IMR-90 (cell line): ENCODE measurements around the gene TBC1D22A. TPM values are rescaled to one million over a fixed set of nuclear protein-coding genes. Genes with fewer than 3 reads are reported as not detected.
"Not testable (repeated sequence)": the region's sequence is repeated elsewhere in the genome, so short reads cannot be mapped to it uniquely, and the experiment has no call there.

Experiments used
- ATAC-seq: fragments of 200-7000 bp; cut with Tn5 transposase; 2 replicates; pipeline ENCODE4 v1.9.1; 2020; ENCODE audit warnings: low read depth, mild to moderate bottlenecking, moderate library complexity
- BruUV-seq: library from RNA; stranded (reverse); fragments of 400-500 nt; replicated peaks from 2 replicates; lab custom pipeline; 2021; lab: Mats Ljungman, UMichigan
- CTCF ChIA-PET: fragments of 300-600 bp; formaldehyde crosslinking; extraction: SDS; loops from one replicate; lab custom pipeline; 2021; ENCODE audit warnings: antibody characterized with exemption; lab: Yijun Ruan, JAX
- POLR2A ChIA-PET: fragments of 300-600 bp; sonication (Branson Sonifier 250); formaldehyde crosslinking; loops from one replicate; lab custom pipeline; 2022; ENCODE audit warnings: antibody characterized with exemption; ENCODE audit not compliant: unreplicated experiment; lab: Charles Lee
- DNase-seq: peaks from one replicate; pipeline ENCODE4 v3.0.0; 2013
- H2AFZ ChIP-seq: replicated peaks from 2 replicates; pipeline ENCODE3; 2013; ENCODE audit warnings: low read length, mild to moderate bottlenecking; ENCODE audit not compliant: poor library complexity
- H2AK5ac ChIP-seq: 2 replicates; pipeline ENCODE4 v1.6.1; 2013; ENCODE audit warnings: low read depth, low read length, inconsistent platforms
- H2AK9ac ChIP-seq: replicated peaks from 2 replicates; pipeline ENCODE3; 2013; ENCODE audit warnings: mild to moderate bottlenecking, low read depth, low read length, moderate library complexity; ENCODE audit not compliant: poor library complexity
- H2BK120ac ChIP-seq: 2 replicates; pipeline ENCODE4 v1.6.1; 2013; ENCODE audit warnings: low read depth, low read length, inconsistent platforms
- H2BK15ac ChIP-seq: 3 replicates; pipeline ENCODE4 v1.6.1; 2013; ENCODE audit warnings: low read depth, low read length, inconsistent platforms
- H2BK20ac ChIP-seq: 2 replicates; pipeline ENCODE4 v1.6.1; 2013; ENCODE audit warnings: low read depth, mild to moderate bottlenecking, inconsistent platforms, low read length, moderate library complexity
- H2BK5ac ChIP-seq: 2 replicates; pipeline ENCODE4 v1.6.1; 2013; ENCODE audit warnings: mild to moderate bottlenecking, low read depth, low read length, inconsistent platforms; ENCODE audit not compliant: poor library complexity, severe bottlenecking
- H3K14ac ChIP-seq: replicated peaks from 2 replicates; pipeline ENCODE4 v1.6.1; 2013; ENCODE audit warnings: low read depth, low read length, inconsistent platforms
- H3K18ac ChIP-seq: 2 replicates; pipeline ENCODE4 v1.6.1; 2013; ENCODE audit warnings: low read depth, low read length, control low read depth
- H3K23ac ChIP-seq: 2 replicates; pipeline ENCODE4 v1.6.1; 2013; ENCODE audit warnings: low read depth, low read length, inconsistent platforms
- H3K27ac ChIP-seq: 2 replicates; pipeline ENCODE4 v1.5.1; 2013; ENCODE audit warnings: mild to moderate bottlenecking, control low read depth, low read length; ENCODE audit not compliant: insufficient read depth
- H3K27me3 ChIP-seq: 2 replicates; pipeline ENCODE4 v1.6.1; 2013; ENCODE audit warnings: low read length; ENCODE audit not compliant: control insufficient read depth, insufficient read depth
- H3K36me3 ChIP-seq: 2 replicates; pipeline ENCODE4 v1.6.1; 2013; ENCODE audit warnings: low read length, mixed read lengths; ENCODE audit not compliant: control insufficient read depth, insufficient read depth
- H3K4ac ChIP-seq: 2 replicates; pipeline ENCODE4 v1.6.1; 2013; ENCODE audit warnings: low read depth, low read length, inconsistent platforms
- H3K4me1 ChIP-seq: 2 replicates; pipeline ENCODE4 v1.6.1; 2013; ENCODE audit warnings: low read length, mixed read lengths; ENCODE audit not compliant: control insufficient read depth, insufficient read depth
- H3K4me2 ChIP-seq: 2 replicates; pipeline ENCODE4 v1.6.1; 2013; ENCODE audit warnings: low read depth, mild to moderate bottlenecking, control low read depth, low read length, moderate library complexity
- H3K4me3 ChIP-seq: 2 replicates; pipeline ENCODE4 v1.5.1; 2013; ENCODE audit warnings: low read depth, mild to moderate bottlenecking, control low read depth, low read length, moderate library complexity; ENCODE audit not compliant: insufficient read depth
- H3K56ac ChIP-seq: 2 replicates; pipeline ENCODE4 v1.6.1; 2013; ENCODE audit warnings: low read length, inconsistent platforms; ENCODE audit not compliant: insufficient read depth; ENCODE audit errors: extremely low read depth
- H3K79me1 ChIP-seq, 2 experiments: 2 replicates each; pipeline ENCODE4 v1.6.1; 2013; ENCODE audit warnings: low read length in 2 of 2, inconsistent platforms in 1 of 2, low read depth in 1 of 2
- H3K9ac ChIP-seq: 2 replicates; pipeline ENCODE4 v1.6.1; 2013; ENCODE audit warnings: low read depth, low read length, control low read depth
- H3K9me1 ChIP-seq: 2 replicates; pipeline ENCODE4 v1.6.1; 2013; ENCODE audit warnings: low read length, inconsistent platforms; ENCODE audit not compliant: insufficient read depth
- H3K9me3 ChIP-seq: 2 replicates; pipeline ENCODE4 v1.6.1; 2013; ENCODE audit warnings: low read length; ENCODE audit not compliant: control insufficient read depth, insufficient read depth
- H4K20me1 ChIP-seq: 2 replicates; pipeline ENCODE4 v1.6.1; 2013; ENCODE audit warnings: low read length, inconsistent platforms; ENCODE audit not compliant: insufficient read depth
- H4K5ac ChIP-seq: 2 replicates; pipeline ENCODE4 v1.6.1; 2013; ENCODE audit warnings: mild to moderate bottlenecking, low read depth, low read length, control low read depth
- H4K8ac ChIP-seq, 2 experiments: 2 replicates each; pipeline ENCODE4 v1.6.1; 2013; ENCODE audit warnings: low read depth in 2 of 2, low read length in 2 of 2, control low read depth in 1 of 2, inconsistent platforms in 1 of 2
- H4K91ac ChIP-seq: 2 replicates; pipeline ENCODE4 v1.6.1; 2013; ENCODE audit warnings: low read depth, low read length, inconsistent platforms; ENCODE audit not compliant: insufficient read depth
- WGBS, 2 experiments: methylation state at CpG; one replicate each; pipeline versions ENCODE4 v1.1.5 to v1.1.7; 2013; ENCODE audit warnings: missing lambda C conversion rate in 2 of 2; ENCODE audit not compliant: insufficient read length in 1 of 2; ENCODE audit errors: extremely low coverage in 2 of 2; 5-methylcytosine and 5-hydroxymethylcytosine counted together
- dilution Hi-C: fragments of 300-500 bp; cut with HindIII; formaldehyde crosslinking; loops from one replicate; pipeline ENCODE4 v1.14.3; 2018; ENCODE audit warnings: low sequenced_read_pairs; ENCODE audit not compliant: unreplicated experiment
- in situ Hi-C: fragments of 300-500 bp; cut with MboI; formaldehyde crosslinking; loops from 3 replicates; pipeline ENCODE4 v1.14.3; 2019; ENCODE audit warnings: low sequenced_read_pairs, inconsistent platforms, mixed read lengths
- intact Hi-C: fragments of 100-400 bp; cut with micrococcal nuclease; formaldehyde crosslinking; loops from 2 replicates; pipeline ENCODE4 v1.10.0; 2022
- polyA plus RNA-seq, 3 experiments: library from polyadenylated mRNA; depleted of rRNA; stranded (reverse); fragments of >200 nt; gene quantifications; 2 replicates each; pipeline ENCODE4 v1.2.3, GENCODE V29; 2012; ENCODE audit warnings: low replicate concordance in 1 of 3
- total RNA-seq: library from RNA; depleted of rRNA; stranded (reverse); fragments of >200 nt; gene quantifications from 2 replicates; pipeline ENCODE4 v1.2.3, GENCODE V29; 2012

The TBC1D22A gene
- total and polyA plus RNA-seq, 2 of the 4 experiments (the other 2 are of a cell fraction), result 9.0 to 16.7 TPM

DNA sequence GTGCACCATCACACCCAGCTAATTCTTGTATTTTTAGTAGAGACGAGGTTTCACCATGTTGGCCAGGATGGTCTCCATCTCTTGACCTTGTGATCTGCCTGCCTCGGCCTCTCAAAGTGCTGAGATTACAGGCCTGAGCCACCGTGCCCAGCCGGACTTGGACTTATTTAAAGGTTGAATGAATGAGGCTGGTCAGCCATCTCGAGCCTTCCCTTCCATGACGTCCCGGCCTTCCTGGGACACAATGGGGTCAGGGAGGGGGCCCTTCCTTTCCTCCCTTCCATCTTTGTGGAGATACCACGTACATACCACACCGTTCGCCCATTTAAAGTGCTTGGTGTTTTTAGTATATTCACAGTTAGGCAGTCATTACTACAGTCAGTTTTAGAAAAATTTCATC, 19.8 kb downstream of the TBC1D22A start:
- H4K91ac ChIP-seq, BruUV-seq: not testable (repeated sequence)
- H4K20me1 ChIP-seq, result peaks cover 32% of the 10 kb centered on the region

More for the DNA sequence above, 19.8 kb downstream of the TBC1D22A start:
- H2BK5ac ChIP-seq, H3K23ac ChIP-seq, H2AFZ ChIP-seq, H4K8ac ChIP-seq, H3K9me3 ChIP-seq, H3K14ac ChIP-seq, CTCF ChIA-PET, POLR2A ChIA-PET, H2AK5ac ChIP-seq, H2BK20ac ChIP-seq, in situ Hi-C loops, H4K5ac ChIP-seq, H2AK9ac ChIP-seq, ATAC-seq, dilution Hi-C loops, H3K9ac ChIP-seq, intact Hi-C loops, H3K4me2 ChIP-seq, H3K36me3 ChIP-seq, H3K4me3 ChIP-seq, H3K18ac ChIP-seq, H2BK15ac ChIP-seq, H2BK120ac ChIP-seq, H3K4ac ChIP-seq, H3K27ac ChIP-seq, DNase-seq, H3K27me3 ChIP-seq, H3K56ac ChIP-seq, H3K4me1 ChIP-seq: not testable (repeated sequence)
- Histone ChIP-seq H3K9me1 (peaks cover 14% of the 10 kb centered on the region), H3K79me1 (peaks cover 47 to 78% of the 10 kb centered on the region in 2 experiments)
- no CpG with 5 or more reads among the region's 10 CpGs for WGBS, 2 experiments
